Measurements from ENCODE around the gene YY1.
"Not testable (repeated sequence)": the region's sequence is repeated elsewhere in the genome, so short reads cannot be mapped to it uniquely, and the experiment has no call there.

DNA sequence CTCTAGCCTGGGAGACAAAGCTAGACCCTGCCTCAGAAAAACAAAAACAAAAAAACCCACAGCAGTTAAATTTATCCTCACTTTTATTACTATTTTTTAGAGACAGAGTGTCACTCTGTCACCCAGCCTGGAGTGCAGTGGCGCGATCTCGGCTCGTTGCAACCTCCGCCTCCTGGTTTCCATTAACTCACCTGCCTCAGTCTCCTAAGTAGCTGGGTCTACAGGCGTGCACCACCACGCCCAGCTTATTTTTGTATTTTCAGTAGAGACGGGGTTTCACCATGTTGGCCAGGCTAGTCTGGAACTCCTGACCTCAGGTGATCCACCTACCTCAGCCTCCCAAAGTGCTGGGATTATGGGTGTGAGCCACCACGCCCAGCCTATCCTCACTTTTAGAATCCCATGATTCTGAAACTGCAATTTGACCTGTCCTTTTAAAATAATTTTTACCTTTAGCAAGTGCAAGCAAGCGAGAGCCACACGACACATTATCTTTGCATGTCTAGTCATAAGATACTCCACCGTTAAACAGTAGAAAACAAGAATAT is 2.6 kb upstream of the YY1 start:
- not testable (repeated sequence) for TF ChIP-seq SMC3, CEBPB (IDR thresholded peaks at IDR 0.05)

Data from A549 (cell line).